DND-41 (cell line): ENCODE data around the gene KCNIP4.

Experiments used
- ATAC-seq: fragments of 200-7000 bp; cut with Tn5 transposase; 3 replicates; pipeline ENCODE4 v1.9.1; 2021; ENCODE audit warnings: low read depth; ENCODE audit not compliant: insufficient read depth
- DNase-seq: peaks from one replicate; pipeline ENCODE4 v3.0.0-alpha.2; 2020
- H2AFZ ChIP-seq: 2 replicates; pipeline ENCODE4 v1.6.0; 2012; ENCODE audit warnings: low read depth, low read length
- H3K27ac ChIP-seq: 2 replicates; pipeline ENCODE4 v1.5.1; 2012; ENCODE audit warnings: low read length, inconsistent platforms
- H3K27me3 ChIP-seq: fragments of 200-600 bp; sonication (generic); 2 replicates; pipeline ENCODE4 v1.6.0; 2012; ENCODE audit warnings: low read length, mild to moderate bottlenecking, inconsistent platforms; ENCODE audit not compliant: insufficient read depth, poor library complexity
- H3K36me3 ChIP-seq: 2 replicates; pipeline ENCODE4 v1.5.1; 2012; ENCODE audit warnings: low read length, inconsistent platforms; ENCODE audit not compliant: insufficient read depth
- H3K4me1 ChIP-seq: 2 replicates; pipeline ENCODE4 v1.5.1; 2012; ENCODE audit warnings: mild to moderate bottlenecking, low read length; ENCODE audit not compliant: insufficient read depth
- H3K4me2 ChIP-seq: 2 replicates; pipeline ENCODE4 v1.6.0; 2012; ENCODE audit warnings: mild to moderate bottlenecking, moderate library complexity, low read length, inconsistent platforms; ENCODE audit not compliant: insufficient read depth
- H3K4me3 ChIP-seq, 2 experiments: fragments of 200-600 bp in 1 of 2; shearing (Covaris generic) in 1 of 2; 2 replicates each; pipeline ENCODE4 v1.5.1; 2012 to 2016; ENCODE audit warnings: inconsistent platforms in 2 of 2, low read length in 2 of 2, mild to moderate bottlenecking in 2 of 2, low read depth in 1 of 2, moderate library complexity in 1 of 2
- H3K79me2 ChIP-seq: 2 replicates; pipeline ENCODE4 v1.6.0; 2012; ENCODE audit warnings: low read length, inconsistent platforms; ENCODE audit not compliant: insufficient read depth
- H3K9ac ChIP-seq: 2 replicates; pipeline ENCODE4 v1.6.0; 2012; ENCODE audit warnings: low read depth, mild to moderate bottlenecking, inconsistent platforms, low read length, moderate library complexity
- H3K9me3 ChIP-seq: 2 replicates; pipeline ENCODE4 v1.5.1; 2012; ENCODE audit warnings: low read length, moderate library complexity, mild to moderate bottlenecking, inconsistent platforms; ENCODE audit not compliant: insufficient read depth, severe bottlenecking
- H4K20me1 ChIP-seq: 2 replicates; pipeline ENCODE4 v1.6.0; 2012; ENCODE audit warnings: low read length; ENCODE audit not compliant: insufficient read depth
- EZH2 ChIP-seq: IDR thresholded peaks from 3 replicates; pipeline ENCODE4 v1.6.1; 2012; ENCODE audit warnings: borderline replicate concordance, low read depth, mild to moderate bottlenecking, moderate library complexity, low read length, inconsistent platforms; ENCODE audit not compliant: severe bottlenecking
- TF ChIP-seq, protein P1 (sequence below): IDR thresholded peaks from 2 replicates; pipeline ENCODE4 v1.5.1; 2012; ENCODE audit warnings: borderline replicate concordance, low read length, moderate library complexity, mild to moderate bottlenecking; ENCODE audit not compliant: poor library complexity, severe bottlenecking; ENCODE audit errors: extremely low read depth

Gene KCNIP4

GRCh38 chr4:21802406-21802805 lies 146.2 kb downstream of the KCNIP4 start:
- no peaks in the 10 kb centered on the region for H3K9me3 ChIP-seq
- H3K4me1 ChIP-seq = no peaks in the 10 kb centered on the region
- no peak overlapping the region for H3K27ac ChIP-seq
- no peak overlapping the region for H3K9ac ChIP-seq
- no peaks in the 10 kb centered on the region for H3K79me2 ChIP-seq
- H3K4me3 ChIP-seq = no peak overlapping the region
- H3K36me3 ChIP-seq = no peaks in the 10 kb centered on the region
- TF ChIP-seq EZH2 = no peak
- TF ChIP-seq, protein P1, sequence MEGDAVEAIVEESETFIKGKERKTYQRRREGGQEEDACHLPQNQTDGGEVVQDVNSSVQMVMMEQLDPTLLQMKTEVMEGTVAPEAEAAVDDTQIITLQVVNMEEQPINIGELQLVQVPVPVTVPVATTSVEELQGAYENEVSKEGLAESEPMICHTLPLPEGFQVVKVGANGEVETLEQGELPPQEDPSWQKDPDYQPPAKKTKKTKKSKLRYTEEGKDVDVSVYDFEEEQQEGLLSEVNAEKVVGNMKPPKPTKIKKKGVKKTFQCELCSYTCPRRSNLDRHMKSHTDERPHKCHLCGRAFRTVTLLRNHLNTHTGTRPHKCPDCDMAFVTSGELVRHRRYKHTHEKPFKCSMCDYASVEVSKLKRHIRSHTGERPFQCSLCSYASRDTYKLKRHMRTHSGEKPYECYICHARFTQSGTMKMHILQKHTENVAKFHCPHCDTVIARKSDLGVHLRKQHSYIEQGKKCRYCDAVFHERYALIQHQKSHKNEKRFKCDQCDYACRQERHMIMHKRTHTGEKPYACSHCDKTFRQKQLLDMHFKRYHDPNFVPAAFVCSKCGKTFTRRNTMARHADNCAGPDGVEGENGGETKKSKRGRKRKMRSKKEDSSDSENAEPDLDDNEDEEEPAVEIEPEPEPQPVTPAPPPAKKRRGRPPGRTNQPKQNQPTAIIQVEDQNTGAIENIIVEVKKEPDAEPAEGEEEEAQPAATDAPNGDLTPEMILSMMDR = no peak
- H3K4me2 ChIP-seq = no peak overlapping the region
- H4K20me1 ChIP-seq = no peaks in the 10 kb centered on the region
- H3K27me3 ChIP-seq = no peaks in the 10 kb centered on the region
- ATAC-seq = no peak
- H2AFZ ChIP-seq = no peak overlapping the region
- DNase-seq = no peak

GRCh38 chr4:21801661-21802385 lies 146.7 kb downstream of the KCNIP4 start:
- DNase-seq = no peak

GRCh38 chr4:21795091-21795490 lies 153.5 kb downstream of the KCNIP4 start:
- DNase-seq (no peak), ATAC-seq (no peak)
- no peak overlapping the region for H3K27ac ChIP-seq
- H3K9ac ChIP-seq = no peak overlapping the region
- no peaks in the 10 kb centered on the region for H3K9me3 ChIP-seq
- TF ChIP-seq, protein P1 = no peak
- TF ChIP-seq EZH2 = no peak
- no peak overlapping the region for H3K4me3 ChIP-seq
- no peaks in the 10 kb centered on the region for H3K4me1 ChIP-seq
- H3K79me2 ChIP-seq = no peaks in the 10 kb centered on the region
- H3K36me3 ChIP-seq = no peaks in the 10 kb centered on the region
- H4K20me1 ChIP-seq = no peaks in the 10 kb centered on the region
- H3K27me3 ChIP-seq = no peaks in the 10 kb centered on the region
- H2AFZ ChIP-seq = no peak overlapping the region
- H3K4me2 ChIP-seq = no peak overlapping the region

More at GRCh38 chr4:21801661-21802385, 146.7 kb downstream of the KCNIP4 start:
- ATAC-seq = no peak
- no peaks in the 10 kb centered on the region for H3K36me3 ChIP-seq
- no peak overlapping the region for H3K4me2 ChIP-seq
- no peaks in the 10 kb centered on the region for H3K9me3 ChIP-seq
- no peaks in the 10 kb centered on the region for H3K27me3 ChIP-seq
- no peak overlapping the region for H3K4me3 ChIP-seq
- no peaks in the 10 kb centered on the region for H3K79me2 ChIP-seq
- H3K9ac ChIP-seq = no peak overlapping the region
- H2AFZ ChIP-seq = no peak overlapping the region
- TF ChIP-seq EZH2 = no peak
- TF ChIP-seq, protein P1 = no peak
- no peaks in the 10 kb centered on the region for H4K20me1 ChIP-seq
- H3K27ac ChIP-seq = no peak overlapping the region
- no peaks in the 10 kb centered on the region for H3K4me1 ChIP-seq

DNA sequence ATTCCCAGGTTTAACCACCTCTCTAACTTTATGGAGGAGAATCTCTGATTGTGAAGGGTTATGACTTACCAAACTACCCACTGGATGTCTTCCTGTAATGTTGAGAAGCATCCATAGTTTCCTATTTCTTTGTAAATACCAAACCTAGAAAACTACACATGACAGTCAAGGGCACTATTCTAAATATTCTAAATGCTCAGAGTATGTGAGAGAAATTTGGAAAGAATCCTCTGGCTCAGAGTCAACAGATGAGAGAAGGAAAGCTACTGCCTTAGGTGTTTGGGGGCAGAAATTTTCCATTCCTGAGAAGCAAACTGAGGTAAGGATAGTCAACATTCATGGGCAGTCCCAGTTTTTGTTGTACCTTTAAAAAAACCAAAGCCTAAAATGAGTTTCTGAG lies 155.8 kb downstream of the KCNIP4 start:
- Histone ChIP-seq H4K20me1 (no peaks in the 10 kb centered on the region), H3K27ac (no peak overlapping the region), H3K4me2 (no peak overlapping the region), H3K4me1 (no peaks in the 10 kb centered on the region), H3K79me2 (no peaks in the 10 kb centered on the region), H2AFZ (no peak overlapping the region), H3K9me3 (no peaks in the 10 kb centered on the region), H3K4me3 (no peak overlapping the region), H3K36me3 (no peaks in the 10 kb centered on the region), H3K27me3 (no peaks in the 10 kb centered on the region), H3K9ac (no peak overlapping the region)
- TF ChIP-seq EZH2 = no peak
- TF ChIP-seq, protein P1 = no peak
- DNase-seq (no peak), ATAC-seq (no peak)
